Measurements from ENCODE around the gene SPOP. TPM values are rescaled to one million over a fixed set of nuclear protein-coding genes. Genes with fewer than 3 reads are reported as not detected.
"Not testable (repeated sequence)": the region's sequence is repeated elsewhere in the genome, so short reads cannot be mapped to it uniquely, and the experiment has no call there.

SPOP gene
- total RNA-seq, 1 experiment from 2014 or later, result 58.0 TPM

- peak overlapping the region; percentile 82 for H3K27ac ChIP-seq (ENCODE audit: low read length)
- intact Hi-C loops (cut with micrococcal nuclease; ENCODE audit: unreplicated experiment) (no loop called here), in situ Hi-C loops (cut with HindIII; ENCODE audit: low pct_unique_long_range_greater_than_20kb, low sequenced_read_pairs) (no loop called here)
- no peak for TF ChIP-seq TCF7L2 (IDR thresholded peaks at IDR 0.05; ENCODE audit: low read depth, low read length)
- no peak for TF ChIP-seq REST (IDR thresholded peaks at IDR 0.05; ENCODE audit: insufficient read depth in 1 of 2, low read depth in 2 of 2, low read length in 1 of 2)
- no peak for TF ChIP-seq POLR2AphosphoS5 (IDR thresholded peaks at IDR 0.05; ENCODE audit: low read depth, low read length)
- TF ChIP-seq CTCF (IDR thresholded peaks at IDR 0.05), result no peak
- no peak for TF ChIP-seq SIN3A (IDR thresholded peaks at IDR 0.05; ENCODE audit: borderline replicate concordance, insufficient read depth, low read depth, low read length)
- no peaks in the 10 kb centered on the region for H3K9me3 ChIP-seq (ENCODE audit: control insufficient read depth, insufficient read depth, low read depth, low read length)
- ChIA-PET POLR2A (interaction anchor here (0.6 to 1.2 kb wide), 2 partner anchors 13 to 272 kb away, joined by 9 read pairs; no protein-coding TSS in a partner anchor), CTCF (interaction anchor here (0.6 to 1.0 kb wide), 2 partner anchors 13 to 90 kb away, joined by 3 read pairs; no protein-coding TSS in a partner anchor)
- no TSS peak for BruUV-seq (replicated peaks)
- ATAC-seq, result peak; percentile 85
- peaks cover 26% of the 10 kb centered on the region for H3K4me1 ChIP-seq (ENCODE audit: control insufficient read depth, insufficient read depth, low read length)
- no peaks in the 10 kb centered on the region for H3K27me3 ChIP-seq (ENCODE audit: control insufficient read depth, insufficient read depth, low read length)
- DNase-seq (ENCODE audit: low read depth, low spot score), result no peak
- no peaks in the 10 kb centered on the region for H3K36me3 ChIP-seq (ENCODE audit: control insufficient read depth, insufficient read depth, low read length)
- H3K4me3 ChIP-seq (ENCODE audit: low read depth in 2 of 2, low read length in 2 of 2), result peak overlapping the region; percentile 1 to 42; a peak in 3 of 4 replicates
These were observed 30.7 kb downstream of the SPOP start for GRCh38 chr17:49647256-49647585.

- POLR2A ChIA-PET, result interaction anchor here (0.6 to 1.2 kb wide), 5 partner anchors 12 to 273 kb away, joined by 3 to 9 read pairs (median 4); no protein-coding TSS in a partner anchor
- H3K9me3 ChIP-seq (ENCODE audit: control insufficient read depth, insufficient read depth, low read depth, low read length), result no peaks in the 10 kb centered on the region
- no peaks in the 10 kb centered on the region for H3K27me3 ChIP-seq (ENCODE audit: control insufficient read depth, insufficient read depth, low read length)
- CTCF ChIA-PET, result interaction anchor here (0.6 to 1.1 kb wide), 4 partner anchors 14 to 91 kb away, joined by 3 to 6 read pairs (median 3); no protein-coding TSS in a partner anchor
- intact Hi-C loops (cut with micrococcal nuclease; ENCODE audit: unreplicated experiment), result no loop called here
- no TSS peak for BruUV-seq (replicated peaks)
- DNase-seq (ENCODE audit: low read depth, low spot score) (peak; percentile 69), ATAC-seq (peak; percentile 97)
- H3K36me3 ChIP-seq (ENCODE audit: control insufficient read depth, insufficient read depth, low read length), result no peaks in the 10 kb centered on the region
- peaks cover 26% of the 10 kb centered on the region for H3K4me1 ChIP-seq (ENCODE audit: control insufficient read depth, insufficient read depth, low read length)
- TF ChIP-seq POLR2AphosphoS5 (IDR thresholded peaks at IDR 0.05; ENCODE audit: low read depth, low read length), result no peak
- no peak for TF ChIP-seq REST (IDR thresholded peaks at IDR 0.05; ENCODE audit: insufficient read depth in 1 of 2, low read depth in 2 of 2, low read length in 1 of 2)
- TF ChIP-seq TCF7L2 (IDR thresholded peaks at IDR 0.05; ENCODE audit: low read depth, low read length), result no peak
- TF ChIP-seq SIN3A (IDR thresholded peaks at IDR 0.05; ENCODE audit: borderline replicate concordance, insufficient read depth, low read depth, low read length), result no peak
- TF ChIP-seq CTCF (IDR thresholded peaks at IDR 0.05), result no peak
- peak overlapping the region; percentile 1 to 42; a peak in 3 of 4 replicates for H3K4me3 ChIP-seq (ENCODE audit: low read depth in 2 of 2, low read length in 2 of 2)
- in situ Hi-C loops (cut with HindIII; ENCODE audit: low pct_unique_long_range_greater_than_20kb, low sequenced_read_pairs), result no loop called here
- peak overlapping the region; percentile 82 for H3K27ac ChIP-seq (ENCODE audit: low read length)
These were observed 31.3 kb downstream of the SPOP start for GRCh38 chr17:49646391-49647255.

- DNase-seq (ENCODE audit: low read depth, low spot score); H3K9me3 ChIP-seq (ENCODE audit: control insufficient read depth, insufficient read depth, low read depth, low read length); H3K4me3 ChIP-seq (ENCODE audit: low read depth in 2 of 2, low read length in 2 of 2); H3K36me3 ChIP-seq (ENCODE audit: control insufficient read depth, insufficient read depth, low read length); BruUV-seq (replicated peaks); H3K27me3 ChIP-seq (ENCODE audit: control insufficient read depth, insufficient read depth, low read length); ATAC-seq; in situ Hi-C loops (cut with HindIII; ENCODE audit: low pct_unique_long_range_greater_than_20kb, low sequenced_read_pairs); intact Hi-C loops (cut with micrococcal nuclease; ENCODE audit: unreplicated experiment): not testable (repeated sequence)
- ChIA-PET CTCF (interaction anchor here (1.1 kb wide), 1 partner anchor 59 kb away, joined by 3 read pairs; no protein-coding TSS in a partner anchor), POLR2A (interaction anchor here (0.5 to 0.7 kb wide), 3 partner anchors 19 to 344 kb away, joined by 3 to 4 read pairs (median 4); no protein-coding TSS in a partner anchor)
- Histone ChIP-seq H3K4me1 (ENCODE audit: control insufficient read depth, insufficient read depth, low read length) (peaks cover 26% of the 10 kb centered on the region), H3K27ac (ENCODE audit: low read length) (peak overlapping the region; percentile 82)
These were observed 31.9 kb downstream of the SPOP start for GRCh38 chr17:49646056-49646390.
